SH-SY5Y (cell line): Measurements from ENCODE around the gene B3GNT7.

Source experiments
- GATA2 ChIP-seq: IDR thresholded peaks from 2 replicates; pipeline ENCODE4 v1.6.1; 2011; ENCODE audit warnings: mild to moderate bottlenecking, low read depth, low read length
- GATA3 ChIP-seq: IDR thresholded peaks from 2 replicates; pipeline ENCODE4 v1.6.1; 2011; ENCODE audit warnings: low read depth, mild to moderate bottlenecking, low read length, moderate library complexity

- no peak for TF ChIP-seq GATA2
- no peak for TF ChIP-seq GATA3
Observed at GRCh38 chr2:231422056-231422455, 26.5 kb downstream of the B3GNT7 start.
